ENCODE measurements around the gene MTOR. TPM values are rescaled to one million over a fixed set of nuclear protein-coding genes. Genes with fewer than 3 reads are reported as not detected.

MTOR gene
- total and polyA plus RNA-seq, 8 donors: 6.3 to 42.4 (median 28.6) TPM

- intact Hi-C loops (cut with DNase I; ENCODE audit: low total_unique reads): no loop called here
These were observed 26.7 kb upstream of the MTOR start for GRCh38 chr1:11289064-11289463.

DNA sequence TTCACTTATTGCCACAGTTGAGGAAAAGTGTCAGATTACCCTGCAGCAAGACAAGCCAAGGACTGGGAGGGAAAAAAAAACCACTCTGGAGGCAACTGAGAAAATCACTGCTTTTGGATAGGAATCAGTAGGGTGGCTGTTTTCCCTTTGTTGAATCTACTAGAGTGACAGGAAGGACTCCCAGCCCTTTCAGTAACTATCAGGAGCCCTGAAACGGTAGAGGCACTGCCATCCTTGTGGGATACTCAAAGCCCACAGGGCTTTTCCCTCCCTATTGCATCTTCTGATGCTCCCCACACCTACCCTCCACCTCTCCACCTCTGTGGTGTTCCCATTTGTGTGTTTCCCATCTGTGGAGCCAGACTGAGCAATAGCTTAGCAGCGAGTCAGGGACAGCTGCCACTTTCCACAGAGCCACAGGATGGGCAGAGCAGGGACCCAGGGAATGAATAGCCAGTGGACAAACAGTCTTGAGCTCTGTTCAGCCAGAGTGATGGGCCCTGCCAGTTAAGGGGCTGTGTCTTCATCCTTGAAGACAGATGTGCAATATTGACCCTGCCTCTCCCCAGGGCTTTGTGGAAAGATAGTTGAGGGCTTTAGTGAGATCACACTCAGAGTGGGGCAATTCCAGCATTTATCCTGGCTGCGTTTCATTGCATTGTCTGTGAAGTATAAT, 24.5 kb upstream of the MTOR start:
- H3K4me1 ChIP-seq: peaks cover 0 to 12% (median 9%) of the 10 kb centered on the region in 4 donors
- no peak overlapping the region for H3K27ac ChIP-seq
- DNase-seq: no peak
- no peaks in the 10 kb centered on the region for H3K27me3 ChIP-seq
- H3K9me3 ChIP-seq: no peaks in the 10 kb centered on the region
- peaks cover 9 to 69% (median 67%) of the 10 kb centered on the region in 4 donors for H3K36me3 ChIP-seq
- H3K4me3 ChIP-seq: no peak overlapping the region
- 79 to 97% (median 96%) methylated on average over 3 of the region's 3 CpGs for WGBS, 5 donors
- no peak for TF ChIP-seq POLR2A (IDR thresholded peaks at IDR 0.05)
- TF ChIP-seq CTCF (IDR thresholded peaks at IDR 0.05): no peak
- no peak for TF ChIP-seq EP300 (IDR thresholded peaks at IDR 0.05)
- TF ChIP-seq POLR2AphosphoS5 (IDR thresholded peaks at IDR 0.05): no peak
- intact Hi-C loops (cut with DNase I; ENCODE audit: low total_unique reads): no loop called here

More at GRCh38 chr1:11289064-11289463, 26.7 kb upstream of the MTOR start:
- no peak for TF ChIP-seq CTCF (IDR thresholded peaks at IDR 0.05)
- TF ChIP-seq EP300 (IDR thresholded peaks at IDR 0.05): no peak
- no peak for TF ChIP-seq POLR2AphosphoS5 (IDR thresholded peaks at IDR 0.05)
- no peak for TF ChIP-seq POLR2A (IDR thresholded peaks at IDR 0.05)
- no peaks in the 10 kb centered on the region for H3K4me1 ChIP-seq
- H3K36me3 ChIP-seq: peaks cover 9 to 86% (median 70%) of the 10 kb centered on the region in 4 donors
- H3K4me3 ChIP-seq: no peak overlapping the region
- no peaks in the 10 kb centered on the region for H3K9me3 ChIP-seq
- DNase-seq: no peak
- no peaks in the 10 kb centered on the region for H3K27me3 ChIP-seq
- no peak overlapping the region for H3K27ac ChIP-seq
- 77 to 94% (median 92%) methylated on average over 5 of the region's 5 CpGs for WGBS, 5 donors

DNA sequence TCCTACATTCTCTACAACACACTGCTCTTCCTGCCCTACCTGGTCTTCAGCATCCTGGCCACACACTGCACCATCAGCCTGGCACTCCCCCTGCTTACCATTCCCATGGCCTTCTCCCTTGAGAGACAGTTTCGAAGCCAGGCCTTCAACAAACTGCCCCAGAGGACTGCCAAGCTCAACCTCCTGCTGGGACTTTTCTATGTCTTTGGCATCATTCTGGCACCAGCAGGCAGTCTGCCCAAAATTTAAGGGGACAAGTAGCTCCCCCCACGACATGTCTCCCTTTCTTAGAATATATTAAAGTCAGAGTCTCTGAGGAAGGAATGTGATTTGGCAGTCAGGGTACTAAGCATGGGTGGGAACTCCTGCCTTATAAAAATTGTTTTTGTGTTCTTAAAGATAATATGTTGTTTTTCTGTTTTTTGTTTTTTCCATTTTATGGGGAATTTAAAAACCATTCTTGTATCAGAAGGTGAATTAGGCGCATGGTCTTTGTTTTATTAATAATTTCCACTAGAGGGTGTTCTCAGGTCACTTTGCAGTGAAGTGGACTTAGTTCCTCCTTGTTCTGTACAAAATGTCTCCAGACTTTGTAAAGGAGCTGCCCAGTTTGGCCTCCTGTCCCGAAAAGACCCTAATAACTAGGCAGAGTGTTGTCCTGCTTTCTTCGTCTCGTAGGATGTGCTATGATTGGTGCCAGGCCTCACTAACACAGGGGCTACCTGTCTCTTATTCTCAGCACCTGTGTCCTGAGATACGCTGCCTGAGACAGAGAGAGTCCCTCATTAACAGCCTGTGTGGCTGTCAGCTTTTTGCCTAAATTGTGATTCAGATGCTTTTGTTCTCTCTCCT, 23.8 kb upstream of the MTOR start:
- H3K4me1 ChIP-seq: peaks cover 0 to 19% (median 14%) of the 10 kb centered on the region in 4 donors
- 81 to 91% (median 89%) methylated on average over 7 of the region's 7 CpGs for WGBS, 5 donors
- no peak for TF ChIP-seq CTCF (IDR thresholded peaks at IDR 0.05)
- no peak for TF ChIP-seq EP300 (IDR thresholded peaks at IDR 0.05)
- TF ChIP-seq POLR2AphosphoS5 (IDR thresholded peaks at IDR 0.05): no peak
- TF ChIP-seq POLR2A (IDR thresholded peaks at IDR 0.05): no peak
- DNase-seq: peak in 1 of 2 donors; percentile 26
- H3K27me3 ChIP-seq: no peaks in the 10 kb centered on the region
- peaks cover 9 to 68% (median 63%) of the 10 kb centered on the region in 4 donors for H3K36me3 ChIP-seq
- no peaks in the 10 kb centered on the region for H3K9me3 ChIP-seq
- H3K27ac ChIP-seq: no peak overlapping the region
- intact Hi-C loops (cut with DNase I; ENCODE audit: low total_unique reads): no loop called here
- no peak overlapping the region for H3K4me3 ChIP-seq

DNA sequence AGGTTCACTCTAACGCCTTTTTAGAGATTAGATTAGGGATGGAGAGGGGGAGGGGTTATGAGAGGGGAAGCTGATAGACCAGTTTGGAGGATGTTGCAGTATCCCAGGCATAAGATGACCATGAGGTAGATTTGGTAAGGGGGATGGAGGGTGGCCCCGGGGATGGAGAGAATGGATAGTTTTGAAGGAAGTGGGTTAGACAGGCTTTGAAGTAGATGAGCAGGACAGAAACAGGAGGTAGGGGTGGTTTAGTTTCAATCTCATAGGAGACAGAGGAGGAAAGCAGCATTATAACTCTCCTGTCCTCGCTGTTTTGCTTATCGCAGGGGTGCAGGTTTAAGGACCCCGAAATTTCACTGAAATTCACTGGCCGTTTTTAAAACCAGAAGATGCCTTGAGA, 22.4 kb upstream of the MTOR start:
- no peaks in the 10 kb centered on the region for H3K9me3 ChIP-seq
- H3K27ac ChIP-seq: no peak overlapping the region
- peaks cover 0 to 27% (median 20%) of the 10 kb centered on the region in 4 donors for H3K4me1 ChIP-seq
- no peaks in the 10 kb centered on the region for H3K27me3 ChIP-seq
- 78 to 85% (median 80%) methylated on average over 6 of the region's 6 CpGs for WGBS, 5 donors
- no peak for DNase-seq
- H3K36me3 ChIP-seq: peaks cover 9 to 59% (median 55%) of the 10 kb centered on the region in 4 donors
- intact Hi-C loops (cut with DNase I; ENCODE audit: low total_unique reads): no loop called here
- no peak overlapping the region for H3K4me3 ChIP-seq
- TF ChIP-seq POLR2A (IDR thresholded peaks at IDR 0.05): no peak
- TF ChIP-seq POLR2AphosphoS5 (IDR thresholded peaks at IDR 0.05): no peak
- no peak for TF ChIP-seq CTCF (IDR thresholded peaks at IDR 0.05)
- TF ChIP-seq EP300 (IDR thresholded peaks at IDR 0.05): no peak

Measured in stomach (tissue), 9 donors.